GM12875 (cell line): ENCODE data around the gene KDM1A.

Experiments
- H3K4me3 ChIP-seq: one replicate; pipeline ENCODE4 v1.5.1; 2011; ENCODE audit warnings: low read depth, low read length, control low read depth
- TF ChIP-seq, protein P1 (sequence below): IDR thresholded peaks from 2 replicates; pipeline ENCODE4 v1.5.1; 2011; ENCODE audit warnings: low read depth, mild to moderate bottlenecking, control low read depth, inconsistent platforms, low read length, moderate library complexity, borderline replicate concordance; ENCODE audit not compliant: insufficient read depth

KDM1A gene

GRCh38 chr1:23122023-23122748 lies 102.9 kb downstream of the KDM1A start:
- TF ChIP-seq, protein P1, sequence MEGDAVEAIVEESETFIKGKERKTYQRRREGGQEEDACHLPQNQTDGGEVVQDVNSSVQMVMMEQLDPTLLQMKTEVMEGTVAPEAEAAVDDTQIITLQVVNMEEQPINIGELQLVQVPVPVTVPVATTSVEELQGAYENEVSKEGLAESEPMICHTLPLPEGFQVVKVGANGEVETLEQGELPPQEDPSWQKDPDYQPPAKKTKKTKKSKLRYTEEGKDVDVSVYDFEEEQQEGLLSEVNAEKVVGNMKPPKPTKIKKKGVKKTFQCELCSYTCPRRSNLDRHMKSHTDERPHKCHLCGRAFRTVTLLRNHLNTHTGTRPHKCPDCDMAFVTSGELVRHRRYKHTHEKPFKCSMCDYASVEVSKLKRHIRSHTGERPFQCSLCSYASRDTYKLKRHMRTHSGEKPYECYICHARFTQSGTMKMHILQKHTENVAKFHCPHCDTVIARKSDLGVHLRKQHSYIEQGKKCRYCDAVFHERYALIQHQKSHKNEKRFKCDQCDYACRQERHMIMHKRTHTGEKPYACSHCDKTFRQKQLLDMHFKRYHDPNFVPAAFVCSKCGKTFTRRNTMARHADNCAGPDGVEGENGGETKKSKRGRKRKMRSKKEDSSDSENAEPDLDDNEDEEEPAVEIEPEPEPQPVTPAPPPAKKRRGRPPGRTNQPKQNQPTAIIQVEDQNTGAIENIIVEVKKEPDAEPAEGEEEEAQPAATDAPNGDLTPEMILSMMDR: no peak
- no peak overlapping the region for H3K4me3 ChIP-seq

DNA sequence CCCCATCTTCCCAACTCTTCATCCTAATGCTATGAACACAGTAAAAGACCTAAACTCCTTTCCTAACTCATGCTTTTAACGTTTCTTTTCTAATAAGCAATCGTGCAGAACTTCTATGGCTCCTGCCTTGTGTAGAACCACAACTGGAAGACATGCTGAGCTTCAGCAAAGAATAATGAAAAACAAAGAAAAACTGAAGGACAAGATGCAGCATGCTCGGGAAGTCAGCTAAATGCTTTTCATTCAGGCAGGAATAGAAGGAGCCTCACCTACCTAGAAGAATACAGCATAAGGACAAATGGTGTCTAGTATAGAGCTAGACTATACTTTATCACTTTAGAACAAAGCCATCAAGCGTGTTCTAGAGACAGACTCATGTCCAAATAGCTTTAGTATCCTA lies 103.5 kb downstream of the KDM1A start:
- no peak overlapping the region for H3K4me3 ChIP-seq
- TF ChIP-seq, protein P1: no peak

DNA sequence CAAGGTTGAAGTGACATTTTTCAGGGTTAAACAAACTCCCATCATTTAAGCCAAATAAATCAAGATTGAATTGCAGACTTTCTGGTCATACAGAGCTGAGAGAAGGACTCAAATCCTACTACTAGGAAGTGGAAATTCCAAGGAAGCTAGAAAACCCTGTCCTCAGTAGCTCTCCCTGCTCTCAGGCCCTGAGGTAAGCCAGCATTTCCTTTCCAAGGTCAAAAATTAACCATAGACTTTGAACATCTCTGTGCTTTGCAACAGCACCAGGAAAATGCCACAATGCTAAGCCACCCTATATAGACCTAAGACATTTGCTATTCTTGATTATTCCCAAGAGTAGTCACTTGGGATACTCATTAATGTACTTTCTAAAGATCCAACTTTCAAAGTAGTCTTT lies 104.3 kb downstream of the KDM1A start:
- TF ChIP-seq, protein P1: no peak

DNA sequence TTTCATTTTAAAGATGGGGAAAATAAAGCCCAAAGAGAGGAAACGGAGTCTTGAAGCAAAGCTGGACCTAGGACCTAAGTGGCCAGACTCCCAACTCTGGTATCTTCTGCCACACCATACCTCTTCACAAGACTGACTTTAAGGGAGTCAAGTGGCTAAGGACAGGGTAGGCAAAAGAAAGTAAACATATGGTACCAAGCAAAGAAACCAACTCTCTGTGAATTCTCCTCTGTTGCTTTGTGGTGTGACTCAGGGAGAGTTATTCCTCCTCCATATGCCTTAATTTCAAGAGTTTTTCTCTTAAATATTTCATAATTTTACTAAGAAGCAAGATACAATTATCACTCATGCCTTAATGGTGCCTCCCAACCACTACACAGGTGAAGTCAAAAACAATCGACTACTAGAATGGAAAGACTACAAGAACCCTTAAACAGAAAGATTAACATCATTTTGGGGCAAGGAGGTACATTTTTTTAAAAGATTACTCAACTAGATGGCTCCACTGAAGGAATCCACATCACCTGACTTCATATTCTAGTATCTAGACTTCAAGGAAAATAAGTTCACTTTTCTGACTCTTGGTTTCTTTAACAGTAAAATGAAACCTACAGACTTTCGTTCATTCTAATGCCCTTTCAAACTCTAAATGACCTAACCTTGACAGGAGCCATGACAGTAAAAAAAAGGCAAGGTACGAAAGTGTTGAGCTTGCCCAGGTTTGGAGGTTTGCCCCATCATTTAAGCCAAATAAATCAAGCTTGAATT lies 105.2 kb downstream of the KDM1A start:
- H3K4me3 ChIP-seq: no peak overlapping the region
- TF ChIP-seq, protein P1: no peak

More for the DNA sequence above, 104.3 kb downstream of the KDM1A start:
- H3K4me3 ChIP-seq: no peak overlapping the region

DNA sequence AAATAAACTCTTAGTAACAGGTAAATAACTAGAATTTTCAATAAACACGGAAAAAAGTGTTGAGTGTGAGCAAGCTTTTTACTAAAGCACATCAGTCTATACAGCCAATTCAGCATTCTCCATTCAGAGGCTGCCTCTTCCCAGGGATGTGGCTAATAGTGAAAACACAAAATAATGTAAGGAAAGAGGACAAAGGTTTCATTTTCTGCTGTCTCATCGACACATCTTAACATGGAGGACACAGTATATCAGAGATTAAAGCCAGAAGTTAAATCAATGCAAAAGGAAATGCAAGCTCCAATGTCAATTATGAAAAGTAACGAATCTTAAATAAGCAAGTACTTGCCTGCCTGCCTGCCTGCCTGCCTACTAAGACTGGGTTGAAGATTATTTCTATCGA lies 106.2 kb downstream of the KDM1A start:
- H3K4me3 ChIP-seq: no peak overlapping the region
- TF ChIP-seq, protein P1: no peak

DNA sequence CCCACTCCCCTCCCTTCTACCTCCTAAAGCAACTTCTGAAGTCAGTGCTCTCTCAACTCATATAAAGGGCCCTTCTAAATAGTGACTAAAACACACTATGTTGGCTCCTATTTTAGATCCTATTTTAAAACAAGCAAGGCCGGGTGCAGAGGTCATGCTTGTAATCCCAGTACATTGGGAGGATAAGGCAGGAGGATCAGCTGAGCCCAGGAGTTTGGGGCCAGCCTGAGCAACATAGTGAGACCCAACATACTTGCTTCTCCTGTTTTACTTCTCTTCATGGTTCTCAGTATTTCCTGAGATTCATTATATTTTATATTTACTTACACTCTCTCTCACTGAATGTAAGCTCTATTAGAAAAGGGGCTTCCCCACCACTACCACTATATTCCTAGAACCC lies 106.9 kb downstream of the KDM1A start:
- no peak overlapping the region for H3K4me3 ChIP-seq
- TF ChIP-seq, protein P1: no peak

DNA sequence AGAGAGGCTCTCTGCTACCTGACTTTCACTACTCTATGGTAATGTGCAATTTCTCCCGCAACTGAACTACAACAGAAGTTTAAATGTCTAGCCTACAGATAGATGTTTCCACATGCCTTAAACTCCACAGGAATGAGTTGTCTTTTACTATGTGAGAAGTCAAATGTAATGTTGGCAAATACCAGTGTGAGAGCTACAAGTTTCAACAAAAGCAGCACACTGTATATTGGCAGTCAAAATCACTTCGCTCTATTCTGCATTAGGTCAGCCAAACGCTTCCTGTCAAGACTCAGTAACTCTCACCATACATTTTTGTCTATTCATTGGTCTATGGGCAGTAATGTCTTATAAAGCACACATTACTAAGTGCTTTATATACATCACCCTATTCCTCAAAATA lies 107.5 kb downstream of the KDM1A start:
- no peak overlapping the region for H3K4me3 ChIP-seq
- TF ChIP-seq, protein P1: no peak
